PC-3 (cell line): ENCODE data around the gene CBFA2T3.

Experiments
- EZH2 ChIP-seq: fragments of 300-600 bp; sonication (generic); IDR thresholded peaks from one replicate; pipeline ENCODE4 v1.6.1; 2017; ENCODE audit warnings: antibody characterized with exemption, mild to moderate bottlenecking, low read length; ENCODE audit not compliant: unreplicated experiment
- EZH2phosphoT487 ChIP-seq: fragments of 300-600 bp; sonication (generic); IDR thresholded peaks from 2 replicates; pipeline ENCODE4 v1.6.1; 2018; ENCODE audit warnings: mild to moderate bottlenecking, antibody characterized with exemption, low read length, borderline replicate concordance
- TF ChIP-seq, protein P1 (sequence below): fragments of 300-600 bp; sonication (generic); conservative IDR thresholded peaks from 2 replicates; pipeline ENCODE4 v1.5.1; 2017; ENCODE audit warnings: antibody characterized with exemption, low read depth, mild to moderate bottlenecking, low read length

DNA sequence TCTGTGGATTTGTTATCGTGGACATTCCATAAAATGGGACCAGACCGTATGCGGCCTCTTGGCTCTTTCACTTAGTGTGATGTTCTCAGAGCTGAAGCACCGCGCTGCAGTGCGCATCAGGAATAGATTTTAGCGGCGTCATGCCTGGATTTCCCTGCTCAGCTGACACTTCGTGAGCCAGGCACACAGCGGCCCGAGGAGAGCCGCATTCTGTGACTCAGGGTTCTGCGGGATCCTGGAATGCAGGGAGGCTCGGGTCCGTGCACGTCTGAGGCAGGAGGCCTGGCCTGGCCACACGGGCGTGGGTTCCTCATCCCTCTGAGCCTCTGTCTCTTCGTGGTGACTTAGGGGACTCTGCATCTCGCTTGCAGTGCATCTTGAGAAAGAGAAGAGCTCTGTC, 13.4 kb downstream of the CBFA2T3 start:
- TF ChIP-seq, protein P1, sequence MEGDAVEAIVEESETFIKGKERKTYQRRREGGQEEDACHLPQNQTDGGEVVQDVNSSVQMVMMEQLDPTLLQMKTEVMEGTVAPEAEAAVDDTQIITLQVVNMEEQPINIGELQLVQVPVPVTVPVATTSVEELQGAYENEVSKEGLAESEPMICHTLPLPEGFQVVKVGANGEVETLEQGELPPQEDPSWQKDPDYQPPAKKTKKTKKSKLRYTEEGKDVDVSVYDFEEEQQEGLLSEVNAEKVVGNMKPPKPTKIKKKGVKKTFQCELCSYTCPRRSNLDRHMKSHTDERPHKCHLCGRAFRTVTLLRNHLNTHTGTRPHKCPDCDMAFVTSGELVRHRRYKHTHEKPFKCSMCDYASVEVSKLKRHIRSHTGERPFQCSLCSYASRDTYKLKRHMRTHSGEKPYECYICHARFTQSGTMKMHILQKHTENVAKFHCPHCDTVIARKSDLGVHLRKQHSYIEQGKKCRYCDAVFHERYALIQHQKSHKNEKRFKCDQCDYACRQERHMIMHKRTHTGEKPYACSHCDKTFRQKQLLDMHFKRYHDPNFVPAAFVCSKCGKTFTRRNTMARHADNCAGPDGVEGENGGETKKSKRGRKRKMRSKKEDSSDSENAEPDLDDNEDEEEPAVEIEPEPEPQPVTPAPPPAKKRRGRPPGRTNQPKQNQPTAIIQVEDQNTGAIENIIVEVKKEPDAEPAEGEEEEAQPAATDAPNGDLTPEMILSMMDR: no peak
- TF ChIP-seq EZH2 (no peak), EZH2phosphoT487 (no peak)
